ENCODE measurements around the gene GPR162. TPM values are rescaled to one million over a fixed set of nuclear protein-coding genes. Genes with fewer than 3 reads are reported as not detected.

GPR162 gene
- polyA plus RNA-seq, 1 donor (not counting 4 experiments of a cell fraction or from before 2014, with no cell fraction given): 0.09 TPM

- Histone ChIP-seq H3K4me2 (ENCODE audit: control insufficient read depth, extremely low read depth, insufficient read depth, low read depth, low read length) (peak overlapping the region; percentile 56), H3K27me3 (ENCODE audit: control insufficient read depth, extremely low read depth, insufficient read depth, low read length) (peaks cover 74% of the 10 kb centered on the region), H3K9ac (ENCODE audit: control insufficient read depth, extremely low read depth, insufficient read depth, low read length) (no peak overlapping the region), H3K4me1 (ENCODE audit: control insufficient read depth, extremely low read depth, insufficient read depth, low read length) (peaks cover 12% of the 10 kb centered on the region), H3K9me1 (ENCODE audit: control insufficient read depth, extremely low read depth, insufficient read depth, low read length) (no peaks in the 10 kb centered on the region), H2AFZ (ENCODE audit: control insufficient read depth, low read length) (no peak overlapping the region), H3K36me3 (ENCODE audit: control insufficient read depth in 2 of 2, extremely low read depth in 1 of 2, insufficient read depth in 2 of 2, low read length in 2 of 2) (no peaks in the 10 kb centered on the region), H3K9me3 (ENCODE audit: control insufficient read depth, low read depth, low read length) (no peaks in the 10 kb centered on the region), H3K79me2 (ENCODE audit: control insufficient read depth, insufficient read depth, low read length) (no peaks in the 10 kb centered on the region), H3K27ac (ENCODE audit: control insufficient read depth, insufficient read depth, low read length) (no peak overlapping the region), H4K20me1 (ENCODE audit: control insufficient read depth, extremely low read depth, insufficient read depth, low read length) (no peaks in the 10 kb centered on the region), H3K4me3 (ENCODE audit: control insufficient read depth in 2 of 3, extremely low read depth in 1 of 3, insufficient read depth in 2 of 3, low read depth in 1 of 3, low read length in 3 of 3) (peak overlapping the region in 1 of 3 experiments; percentile 37)
- dilution Hi-C loops (cut with MboI; ENCODE audit: extremely low pct_ligation_motif_present, low sequenced_read_pairs): no loop called here
- FAIRE-seq (peak; percentile 5), DNase-seq (ENCODE audit: low read depth, low spot score) (no peak)
- no peak for TF ChIP-seq CTCF (optimal IDR thresholded peaks at IDR 0.05 in 1 of 3, IDR thresholded peaks at IDR 0.05 in 1 of 3, conservative IDR thresholded peaks at IDR 0.05 in 1 of 3; ENCODE audit: extremely low read depth in 1 of 3, insufficient read depth in 2 of 3, low read length in 3 of 3)
- TF ChIP-seq EZH2 (IDR thresholded peaks at IDR 0.05; ENCODE audit: low read length): peak; percentile 18
These were observed 3.3 kb downstream of the GPR162 start for GRCh38 chr12:6824901-6825381.

GRCh38 chr12:6825398-6826124 lies 3.9 kb downstream of the GPR162 start:
- no peaks in the 10 kb centered on the region for H4K20me1 ChIP-seq (ENCODE audit: control insufficient read depth, extremely low read depth, insufficient read depth, low read length)
- no peaks in the 10 kb centered on the region for H3K9me3 ChIP-seq (ENCODE audit: control insufficient read depth, low read depth, low read length)
- H3K4me2 ChIP-seq (ENCODE audit: control insufficient read depth, extremely low read depth, insufficient read depth, low read depth, low read length): peak overlapping the region; percentile 56
- peak; percentile 40 for DNase-seq (ENCODE audit: low read depth, low spot score)
- dilution Hi-C loops (cut with MboI; ENCODE audit: extremely low pct_ligation_motif_present, low sequenced_read_pairs): no loop called here
- peak; percentile 86 for FAIRE-seq
- H3K9me1 ChIP-seq (ENCODE audit: control insufficient read depth, extremely low read depth, insufficient read depth, low read length): no peaks in the 10 kb centered on the region
- TF ChIP-seq CTCF (optimal IDR thresholded peaks at IDR 0.05 in 1 of 3, IDR thresholded peaks at IDR 0.05 in 1 of 3, conservative IDR thresholded peaks at IDR 0.05 in 1 of 3; ENCODE audit: extremely low read depth in 1 of 3, insufficient read depth in 2 of 3, low read length in 3 of 3) (peak in 2 of 3 experiments; percentile 94 to 96), EZH2 (IDR thresholded peaks at IDR 0.05; ENCODE audit: low read length) (peak; percentile 32)
- H3K36me3 ChIP-seq (ENCODE audit: control insufficient read depth in 2 of 2, extremely low read depth in 1 of 2, insufficient read depth in 2 of 2, low read length in 2 of 2): no peaks in the 10 kb centered on the region
- no peak overlapping the region for H3K27ac ChIP-seq (ENCODE audit: control insufficient read depth, insufficient read depth, low read length)
- peak overlapping the region; percentile 40 for H2AFZ ChIP-seq (ENCODE audit: control insufficient read depth, low read length)
- no peaks in the 10 kb centered on the region for H3K79me2 ChIP-seq (ENCODE audit: control insufficient read depth, insufficient read depth, low read length)
- no peak overlapping the region for H3K9ac ChIP-seq (ENCODE audit: control insufficient read depth, extremely low read depth, insufficient read depth, low read length)
- peaks cover 73% of the 10 kb centered on the region for H3K27me3 ChIP-seq (ENCODE audit: control insufficient read depth, extremely low read depth, insufficient read depth, low read length)
- H3K4me3 ChIP-seq (ENCODE audit: control insufficient read depth in 2 of 3, extremely low read depth in 1 of 3, insufficient read depth in 2 of 3, low read depth in 1 of 3, low read length in 3 of 3): peak overlapping the region in 1 of 3 experiments; percentile 37
- peaks cover 12% of the 10 kb centered on the region for H3K4me1 ChIP-seq (ENCODE audit: control insufficient read depth, extremely low read depth, insufficient read depth, low read length)
